CD4-positive, alpha-beta T cell (primary cell): ENCODE data around the gene SLC34A1. TPM values are rescaled to one million over a fixed set of nuclear protein-coding genes. Genes with fewer than 3 reads are reported as not detected.

Experiments
- ATAC-seq: fragments of 200-7000 bp; cut with Tn5 transposase; one replicate; pipeline ENCODE4 v1.10.0; 2022; ENCODE audit warnings: mild to moderate bottlenecking; ENCODE audit not compliant: poor library complexity
- CTCF ChIA-PET: fragments of 350-600 bp; sonication (Branson Sonifier 250); formaldehyde crosslinking; loops from one replicate; lab custom pipeline; 2021; ENCODE audit warnings: antibody characterized with exemption, inconsistent platforms; lab: Charles Lee
- POLR2A ChIA-PET: fragments of 350-600 bp; sonication (Branson Sonifier 250); formaldehyde crosslinking; loops from one replicate; lab custom pipeline; 2021; ENCODE audit warnings: antibody characterized with exemption, inconsistent platforms; lab: Charles Lee
- DNase-seq, 14 experiments: peaks; one replicate each; pipeline ENCODE4 v3.0.0-alpha.2; 2013 to 2020; ENCODE audit warnings: mixed read lengths in 2 of 14
- H3K27ac ChIP-seq, 2 donors: one replicate each; pipeline versions ENCODE4 v1.5.1 to v1.7.0; 2013; ENCODE audit warnings: low read length in 2 of 2, low read depth in 1 of 2, mild to moderate bottlenecking in 1 of 2
- H3K27me3 ChIP-seq, 2 experiments: 1 replicate in 1 of 2; 2 replicates in 1 of 2; pipeline versions ENCODE4 v1.6.1 to v1.7.0; 2013; ENCODE audit warnings: low read length in 2 of 2, control low read depth in 1 of 2, mild to moderate bottlenecking in 1 of 2, moderate library complexity in 1 of 2; ENCODE audit not compliant: insufficient read depth in 2 of 2, control insufficient read depth in 1 of 2
- H3K36me3 ChIP-seq: one replicate; pipeline ENCODE4 v1.6.1; 2013; ENCODE audit warnings: low read length, control low read depth; ENCODE audit not compliant: insufficient read depth
- H3K4me1 ChIP-seq: one replicate; pipeline ENCODE4 v1.6.1; 2013; ENCODE audit warnings: low read length, control low read depth; ENCODE audit not compliant: insufficient read depth
- H3K4me3 ChIP-seq: one replicate; pipeline ENCODE4 v1.5.1; 2013; ENCODE audit warnings: mild to moderate bottlenecking, low read length, moderate library complexity
- H3K9me3 ChIP-seq, 2 experiments: 1 replicate in 1 of 2; 2 replicates in 1 of 2; pipeline versions ENCODE4 v1.6.1 to v1.7.0; 2013; ENCODE audit warnings: low read length in 2 of 2, mild to moderate bottlenecking in 2 of 2, control low read depth in 1 of 2, moderate library complexity in 1 of 2; ENCODE audit not compliant: control insufficient read depth in 1 of 2, insufficient read depth in 1 of 2
- H3K27ac Mint-ChIP-seq: one replicate; pipeline ENCODE4 v1.8.0; 2020; ENCODE audit warnings: mixed read lengths
- H3K27me3 Mint-ChIP-seq: one replicate; pipeline ENCODE4 v1.8.0; 2021; ENCODE audit warnings: mixed read lengths
- H3K36me3 Mint-ChIP-seq: one replicate; pipeline ENCODE4 v1.8.0; 2021; ENCODE audit warnings: low read depth, mixed read lengths
- H3K4me1 Mint-ChIP-seq: one replicate; pipeline ENCODE4 v1.8.0; 2021; ENCODE audit warnings: low read depth, mixed read lengths
- H3K4me3 Mint-ChIP-seq: one replicate; pipeline ENCODE4 v1.8.0; 2020; ENCODE audit warnings: mild to moderate bottlenecking, mixed read lengths
- H3K9me3 Mint-ChIP-seq: one replicate; pipeline ENCODE4 v1.8.0; 2020; ENCODE audit warnings: mixed read lengths
- intact Hi-C, 2 experiments: fragments of 100-400 bp; cut with DNase I in 1 of 2; cut with micrococcal nuclease in 1 of 2; formaldehyde crosslinking; loops; one replicate each; pipeline versions ENCODE4 v1.15.1 to v1.9.0; 2023 to 2025; cut with DNase I, micrococcal nuclease
- total RNA-seq, 174 experiments: library from RNA in 2 of 174; stranded (reverse) in 2 of 174; gene quantifications; one replicate each; pipeline ENCODE4 v1.2.3 and lab custom pipeline; 2021 to 2026
- TF ChIP-seq, protein P1 (sequence below): fragments of 200-600 bp; IDR thresholded peaks from one replicate; pipeline ENCODE4 v1.8.0; 2022; ENCODE audit warnings: antibody characterized with exemption, mild to moderate bottlenecking

The SLC34A1 gene
- total RNA-seq, 2 experiments from 2014 or later, result not detected

DNA sequence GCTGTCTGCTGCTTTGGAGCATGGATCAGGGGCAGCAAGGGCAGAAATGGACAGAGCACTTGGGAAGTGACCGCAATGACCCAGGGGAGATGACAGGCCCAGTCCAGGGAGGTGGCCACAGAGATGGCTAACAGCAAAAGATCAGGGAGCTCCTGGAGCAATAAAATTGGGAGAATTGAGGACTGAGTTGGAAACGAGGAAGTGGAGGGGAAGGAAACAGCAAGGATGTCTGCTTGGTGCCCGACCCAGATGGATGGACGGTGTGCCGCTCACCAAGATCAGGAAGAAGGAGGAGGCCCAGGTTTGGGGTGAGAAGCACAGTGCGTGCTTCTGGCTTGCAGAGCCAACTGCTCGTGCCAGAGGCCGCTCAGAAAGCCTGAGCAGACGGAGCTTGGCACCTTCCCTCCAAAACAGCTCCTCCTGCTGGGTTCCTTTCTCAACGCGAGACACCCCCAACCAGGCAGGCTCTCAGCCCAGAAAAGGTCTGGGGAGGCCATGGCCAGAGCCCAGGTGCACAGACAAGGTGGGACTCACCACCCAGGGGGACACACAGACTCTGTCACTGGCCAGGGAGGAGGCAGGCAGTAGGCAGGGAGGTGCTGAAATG lies 1.7 kb upstream of the SLC34A1 start:
- TF ChIP-seq, protein P1, sequence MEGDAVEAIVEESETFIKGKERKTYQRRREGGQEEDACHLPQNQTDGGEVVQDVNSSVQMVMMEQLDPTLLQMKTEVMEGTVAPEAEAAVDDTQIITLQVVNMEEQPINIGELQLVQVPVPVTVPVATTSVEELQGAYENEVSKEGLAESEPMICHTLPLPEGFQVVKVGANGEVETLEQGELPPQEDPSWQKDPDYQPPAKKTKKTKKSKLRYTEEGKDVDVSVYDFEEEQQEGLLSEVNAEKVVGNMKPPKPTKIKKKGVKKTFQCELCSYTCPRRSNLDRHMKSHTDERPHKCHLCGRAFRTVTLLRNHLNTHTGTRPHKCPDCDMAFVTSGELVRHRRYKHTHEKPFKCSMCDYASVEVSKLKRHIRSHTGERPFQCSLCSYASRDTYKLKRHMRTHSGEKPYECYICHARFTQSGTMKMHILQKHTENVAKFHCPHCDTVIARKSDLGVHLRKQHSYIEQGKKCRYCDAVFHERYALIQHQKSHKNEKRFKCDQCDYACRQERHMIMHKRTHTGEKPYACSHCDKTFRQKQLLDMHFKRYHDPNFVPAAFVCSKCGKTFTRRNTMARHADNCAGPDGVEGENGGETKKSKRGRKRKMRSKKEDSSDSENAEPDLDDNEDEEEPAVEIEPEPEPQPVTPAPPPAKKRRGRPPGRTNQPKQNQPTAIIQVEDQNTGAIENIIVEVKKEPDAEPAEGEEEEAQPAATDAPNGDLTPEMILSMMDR, result no peak
- ATAC-seq (peak; percentile 87), DNase-seq (peak in 5 of 14 experiments; percentile 41 to 69 (median 67))
- Histone ChIP-seq H3K4me3 (no peak overlapping the region), H3K9me3 (no peaks in the 10 kb centered on the region), H3K27ac (no peak overlapping the region), H3K27me3 (no peaks in the 10 kb centered on the region), H3K36me3 (no peaks in the 10 kb centered on the region), H3K4me1 (peaks cover 78% of the 10 kb centered on the region)
- intact Hi-C loops, result loop anchor here (1.0 kb wide), 1 partner anchor 64 kb away; no protein-coding TSS in a partner anchor
- peak overlapping the region; percentile 14 for H3K27ac Mint-ChIP-seq
- no peak overlapping the region for H3K4me3 Mint-ChIP-seq
- H3K9me3 Mint-ChIP-seq, result no peaks in the 10 kb centered on the region
- no peaks in the 10 kb centered on the region for H3K27me3 Mint-ChIP-seq
- ChIA-PET CTCF (interaction anchor here (0.9 to 2.5 kb wide), 9 partner anchors 8 to 269 kb away, joined by 3 to 8 read pairs (median 4); no protein-coding TSS in a partner anchor), POLR2A (interaction anchor here (0.6 to 2.1 kb wide), 8 partner anchors 10 to 243 kb away, joined by 3 to 15 read pairs (median 4); partner anchors contain the start of genes GRK6 and RGS14)
- no peaks in the 10 kb centered on the region for H3K36me3 Mint-ChIP-seq
- H3K4me1 Mint-ChIP-seq, result peaks cover 27% of the 10 kb centered on the region

DNA sequence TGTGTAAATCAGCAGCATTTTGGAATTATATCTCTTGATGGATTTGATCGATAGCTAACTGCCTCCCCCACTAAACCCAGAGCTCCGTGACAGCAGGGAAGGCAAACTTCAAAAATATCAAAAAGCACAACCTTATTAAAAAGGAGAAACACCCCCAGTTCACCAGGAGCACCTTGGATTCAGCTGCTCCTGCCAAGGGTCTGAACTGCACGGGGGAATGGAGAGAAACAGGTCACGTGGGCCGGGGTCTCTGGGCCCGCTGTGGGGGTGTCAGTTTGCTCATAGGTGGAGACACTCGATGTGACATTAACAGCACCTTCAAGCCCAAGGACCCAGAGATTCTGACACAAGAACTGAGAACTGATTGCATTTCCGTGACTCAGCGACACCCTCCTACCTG lies 1.1 kb upstream of the SLC34A1 start:
- Mint-ChIP-seq H3K4me1 (peaks cover 29% of the 10 kb centered on the region), H3K9me3 (no peaks in the 10 kb centered on the region), H3K27ac (no peak overlapping the region), H3K27me3 (no peaks in the 10 kb centered on the region), H3K36me3 (no peaks in the 10 kb centered on the region), H3K4me3 (no peak overlapping the region)
- Histone ChIP-seq H3K27me3 (no peaks in the 10 kb centered on the region), H3K4me3 (no peak overlapping the region), H3K4me1 (peaks cover 77% of the 10 kb centered on the region), H3K36me3 (no peaks in the 10 kb centered on the region), H3K9me3 (no peaks in the 10 kb centered on the region), H3K27ac (no peak overlapping the region)
- CTCF ChIA-PET, result interaction anchor here (1.0 to 2.5 kb wide), 8 partner anchors 8 to 269 kb away, joined by 3 to 8 read pairs (median 4); no protein-coding TSS in a partner anchor
- no peak for ATAC-seq
- POLR2A ChIA-PET, result interaction anchor here (0.5 to 2.1 kb wide), 9 partner anchors 11 to 82 kb away, joined by 3 to 15 read pairs (median 4); partner anchors contain the start of genes GRK6, LMAN2 and RGS14
- DNase-seq, result no peak
- TF ChIP-seq, protein P1, result no peak
- intact Hi-C loops, result no loop called here

DNA sequence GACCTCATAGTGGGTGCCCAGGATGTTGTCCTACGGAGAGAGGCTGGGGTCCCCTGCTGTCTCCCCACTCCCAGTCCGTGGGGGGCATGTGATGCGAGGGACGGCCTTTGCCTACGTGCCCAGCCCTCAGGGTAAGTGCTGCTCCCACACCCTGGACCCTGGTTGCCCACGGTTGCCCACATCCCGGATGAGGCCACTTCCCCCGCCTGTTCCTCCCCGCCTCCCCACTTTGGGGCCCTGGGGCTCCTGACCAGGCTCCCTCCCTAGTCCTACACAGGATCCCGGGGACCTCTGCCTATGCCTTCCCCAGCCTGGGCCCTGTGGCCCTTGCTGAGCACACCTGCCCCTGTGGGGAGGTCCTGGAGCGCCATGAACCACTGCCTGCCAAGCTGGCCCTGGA lies 1.5 kb downstream of the SLC34A1 start:
- intact Hi-C loops, result no loop called here
- ATAC-seq, result no peak
- Histone ChIP-seq H3K4me1 (peaks cover 83% of the 10 kb centered on the region), H3K27ac (no peak overlapping the region), H3K4me3 (no peak overlapping the region), H3K27me3 (no peaks in the 10 kb centered on the region), H3K36me3 (no peaks in the 10 kb centered on the region), H3K9me3 (no peaks in the 10 kb centered on the region)
- ChIA-PET CTCF (interaction anchor here (1.6 kb wide), 1 partner anchor 69 kb away, joined by 3 read pairs; no protein-coding TSS in a partner anchor), POLR2A (interaction anchor here (1.0 to 1.3 kb wide), 2 partner anchors 14 to 59 kb away, joined by 4 to 6 read pairs; no protein-coding TSS in a partner anchor)
- Mint-ChIP-seq H3K9me3 (no peaks in the 10 kb centered on the region), H3K4me3 (no peak overlapping the region), H3K27ac (no peak overlapping the region), H3K36me3 (no peaks in the 10 kb centered on the region), H3K4me1 (peaks cover 47% of the 10 kb centered on the region), H3K27me3 (no peaks in the 10 kb centered on the region)
- DNase-seq, result no peak
- TF ChIP-seq, protein P1, result no peak
